Amniotic stem cell (primary cell): ENCODE data around the gene S1PR3.

Source experiments
- DNase-seq: peaks from one replicate; lab custom pipeline; 2025; lab: John Stamatoyannopoulos, UW

Gene S1PR3

GRCh38 chr9:89038382-89039103, 47.3 kb downstream of the S1PR3 start:
- DNase-seq = peak; percentile 37

DNA sequence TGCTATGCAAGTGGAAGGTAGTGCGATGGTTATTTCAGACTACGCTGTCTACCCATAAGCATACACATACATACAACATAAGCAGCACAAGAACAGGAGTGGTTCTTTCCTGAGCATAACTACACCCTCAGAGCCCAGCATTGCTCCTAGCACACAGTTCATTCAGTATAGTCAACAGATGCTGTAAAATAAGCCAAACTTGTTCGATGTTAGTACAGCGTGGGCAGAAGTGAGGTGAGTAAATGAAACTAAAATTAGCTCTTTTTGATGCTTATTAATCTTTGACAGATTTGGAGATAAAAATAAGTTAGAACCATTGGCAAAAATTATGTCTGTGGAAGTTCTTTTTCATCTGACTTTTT, 47.8 kb downstream of the S1PR3 start:
- no peak for DNase-seq

GRCh38 chr9:89039664-89040063, 48.4 kb downstream of the S1PR3 start:
- no peak for DNase-seq

GRCh38 chr9:89042984-89043383, 51.7 kb downstream of the S1PR3 start:
- DNase-seq = no peak

DNA sequence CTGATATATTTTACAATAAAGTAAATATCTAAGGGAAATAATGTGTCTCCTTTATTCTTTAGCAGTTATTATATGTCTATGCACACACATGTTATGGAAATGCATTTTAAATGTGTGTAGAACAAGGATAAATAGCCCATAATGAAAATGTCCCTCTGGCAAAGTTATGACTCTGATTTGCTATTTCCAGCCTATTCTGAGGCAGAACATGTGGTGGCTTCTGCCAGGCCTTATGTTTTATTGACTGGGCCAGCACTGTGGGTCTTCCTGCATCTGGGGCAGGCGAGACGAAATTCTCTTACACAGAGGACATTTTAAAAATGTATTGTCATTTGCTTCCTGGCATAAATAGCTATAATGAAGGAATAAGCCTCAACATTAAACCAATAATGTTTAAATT, 52.8 kb downstream of the S1PR3 start:
- DNase-seq = no peak

GRCh38 chr9:89044881-89045280, 53.6 kb downstream of the S1PR3 start:
- no peak for DNase-seq

- peak; percentile 10 for DNase-seq
These were observed 55.6 kb downstream of the S1PR3 start for GRCh38 chr9:89046832-89047231.

GRCh38 chr9:89047667-89048066, 56.4 kb downstream of the S1PR3 start:
- DNase-seq = no peak

- DNase-seq = no peak
These were observed 57.3 kb downstream of the S1PR3 start for GRCh38 chr9:89048616-89049015.

- no peak for DNase-seq
These were observed 58.4 kb downstream of the S1PR3 start for GRCh38 chr9:89049646-89050045.

DNA sequence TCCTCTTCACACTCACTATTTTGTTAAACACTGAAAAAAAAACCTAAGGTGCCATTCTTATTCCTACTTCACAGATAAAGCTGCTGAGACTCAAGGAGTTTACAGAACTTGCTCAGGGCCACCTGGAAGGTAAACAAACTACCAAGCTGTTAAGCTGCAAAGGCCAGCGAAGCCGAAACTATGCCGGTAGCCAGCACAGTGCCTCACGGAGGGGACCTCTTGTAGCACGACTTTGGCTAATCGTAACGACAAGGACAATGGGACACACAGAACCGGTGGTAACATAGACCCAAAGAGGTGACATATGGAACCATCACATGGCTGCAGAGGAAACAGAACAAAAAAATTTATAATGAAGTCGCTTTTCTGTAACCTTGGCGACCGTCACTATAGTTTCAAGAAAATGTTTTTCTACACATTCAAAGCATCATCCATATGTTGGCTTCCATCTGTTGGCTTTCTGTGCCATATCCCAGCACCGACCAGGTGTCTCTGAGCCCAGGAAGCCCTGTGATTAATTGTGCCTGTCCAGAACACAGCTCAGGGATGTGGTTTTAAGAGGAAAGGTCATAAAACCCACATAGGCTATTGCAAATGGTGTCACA, 60.3 kb downstream of the S1PR3 start:
- DNase-seq = no peak

- no peak for DNase-seq
These were observed 61.3 kb downstream of the S1PR3 start for GRCh38 chr9:89052470-89053097.

DNA sequence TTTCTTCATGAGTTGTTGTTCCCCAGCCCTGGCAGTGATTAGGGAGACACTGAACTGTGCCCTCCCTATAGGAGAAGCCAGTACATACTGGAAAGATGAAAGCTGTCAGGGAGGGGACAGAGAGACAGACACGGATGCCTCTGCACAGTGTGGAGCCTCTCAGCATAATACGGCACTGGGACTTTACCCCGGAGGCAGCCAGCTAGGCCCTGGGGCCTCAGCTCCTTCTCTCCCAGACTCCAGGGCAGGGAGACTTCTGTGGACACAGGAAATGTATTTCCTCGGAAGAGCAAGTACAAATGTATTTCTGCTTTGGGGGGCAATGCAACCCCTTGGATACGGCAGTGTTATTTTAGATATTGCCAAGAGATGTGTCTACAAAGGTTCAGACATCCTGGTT, 62.0 kb downstream of the S1PR3 start:
- no peak for DNase-seq
